Measurements from ENCODE around the gene IL21R. TPM values are rescaled to one million over a fixed set of nuclear protein-coding genes. Genes with fewer than 3 reads are reported as not detected.

IL21R gene
- total RNA-seq, 4 donors from 2014 or later: 0.08 to 1.2 (median 0.23) TPM

GRCh38 chr16:27444015-27444414 is 42.0 kb downstream of the IL21R start:
- no peaks in the 10 kb centered on the region for H3K4me1 ChIP-seq
- H3K36me3 ChIP-seq: no peaks in the 10 kb centered on the region
- no peak for DNase-seq (ENCODE audit: low spot score in 2 of 2)
- no peak overlapping the region for H3K27ac ChIP-seq
- H3K4me3 ChIP-seq: no peak overlapping the region
- WGBS: 47% methylated on average over 2 of the region's 2 CpGs
- no peak for TF ChIP-seq POLR2A (IDR thresholded peaks at IDR 0.05)
- TF ChIP-seq EP300 (IDR thresholded peaks at IDR 0.05): no peak
- TF ChIP-seq CTCF (IDR thresholded peaks at IDR 0.05): no peak
- TF ChIP-seq POLR2AphosphoS5 (IDR thresholded peaks at IDR 0.05): no peak
- no peaks in the 10 kb centered on the region for H3K9me3 ChIP-seq
- H3K27me3 ChIP-seq: peaks cover 13% of the 10 kb centered on the region

- Histone ChIP-seq H3K27ac (no peak overlapping the region), H3K4me1 (no peaks in the 10 kb centered on the region), H3K9me3 (no peaks in the 10 kb centered on the region), H3K4me3 (no peak overlapping the region), H3K36me3 (no peaks in the 10 kb centered on the region), H3K27me3 (peaks cover 17% of the 10 kb centered on the region)
- DNase-seq (ENCODE audit: low spot score in 2 of 2): peak; percentile 48 to 49
- 100% methylated on average over 4 of the region's 5 CpGs for WGBS
- no peak for TF ChIP-seq POLR2A (IDR thresholded peaks at IDR 0.05)
- TF ChIP-seq CTCF (IDR thresholded peaks at IDR 0.05): no peak
- TF ChIP-seq POLR2AphosphoS5 (IDR thresholded peaks at IDR 0.05): no peak
- TF ChIP-seq EP300 (IDR thresholded peaks at IDR 0.05): no peak
Measured at GRCh38 chr16:27444470-27444869, 42.5 kb downstream of the IL21R start.

GRCh38 chr16:27445502-27446175 is 43.7 kb downstream of the IL21R start:
- Histone ChIP-seq H3K4me3 (no peak overlapping the region), H3K27ac (no peak overlapping the region), H3K9me3 (no peaks in the 10 kb centered on the region), H3K4me1 (peaks cover 4% of the 10 kb centered on the region), H3K36me3 (no peaks in the 10 kb centered on the region), H3K27me3 (peaks cover 29% of the 10 kb centered on the region)
- TF ChIP-seq CTCF (IDR thresholded peaks at IDR 0.05) (no peak), POLR2A (IDR thresholded peaks at IDR 0.05) (no peak), POLR2AphosphoS5 (IDR thresholded peaks at IDR 0.05) (no peak), EP300 (IDR thresholded peaks at IDR 0.05) (no peak)
- peak in 1 of 2 donors; percentile 8 for DNase-seq (ENCODE audit: low spot score in 2 of 2)
- WGBS: 95% methylated on average over 6 of the region's 12 CpGs

GRCh38 chr16:27446721-27447120 is 44.7 kb downstream of the IL21R start:
- TF ChIP-seq POLR2AphosphoS5 (IDR thresholded peaks at IDR 0.05) (no peak), POLR2A (IDR thresholded peaks at IDR 0.05) (no peak), EP300 (IDR thresholded peaks at IDR 0.05) (no peak), CTCF (IDR thresholded peaks at IDR 0.05) (no peak)
- H3K9me3 ChIP-seq: no peaks in the 10 kb centered on the region
- H3K27ac ChIP-seq: no peak overlapping the region
- H3K4me3 ChIP-seq: no peak overlapping the region
- no peaks in the 10 kb centered on the region for H3K36me3 ChIP-seq
- H3K27me3 ChIP-seq: peaks cover 32% of the 10 kb centered on the region
- H3K4me1 ChIP-seq: peaks cover 4% of the 10 kb centered on the region
- WGBS: 64% methylated on average over 4 of the region's 4 CpGs
- no peak for DNase-seq (ENCODE audit: low spot score in 2 of 2)

GRCh38 chr16:27447301-27447700 is 45.3 kb downstream of the IL21R start:
- Histone ChIP-seq H3K27me3 (peaks cover 32% of the 10 kb centered on the region), H3K9me3 (no peaks in the 10 kb centered on the region), H3K36me3 (no peaks in the 10 kb centered on the region), H3K27ac (no peak overlapping the region), H3K4me3 (no peak overlapping the region), H3K4me1 (peaks cover 4% of the 10 kb centered on the region)
- TF ChIP-seq CTCF (IDR thresholded peaks at IDR 0.05) (no peak), POLR2A (IDR thresholded peaks at IDR 0.05) (no peak), POLR2AphosphoS5 (IDR thresholded peaks at IDR 0.05) (no peak), EP300 (IDR thresholded peaks at IDR 0.05) (no peak)
- DNase-seq (ENCODE audit: low spot score in 2 of 2): no peak
- WGBS: 90% methylated on average over 5 of the region's 5 CpGs

Measured in suprapubic skin (tissue), 4 donors.